GM11168 (cell line): Measurements from ENCODE around the gene ZNF383.
"Not testable (repeated sequence)": the region's sequence is repeated elsewhere in the genome, so short reads cannot be mapped to it uniquely, and the experiment has no call there.

Experiments
- in situ Hi-C: fragments of 300-500 bp; cut with MboI; formaldehyde crosslinking; loops from one replicate; pipeline ENCODE4 v1.12.0; 2022; ENCODE audit warnings: low sequenced_read_pairs; ENCODE audit not compliant: unreplicated experiment

ZNF383 gene

DNA sequence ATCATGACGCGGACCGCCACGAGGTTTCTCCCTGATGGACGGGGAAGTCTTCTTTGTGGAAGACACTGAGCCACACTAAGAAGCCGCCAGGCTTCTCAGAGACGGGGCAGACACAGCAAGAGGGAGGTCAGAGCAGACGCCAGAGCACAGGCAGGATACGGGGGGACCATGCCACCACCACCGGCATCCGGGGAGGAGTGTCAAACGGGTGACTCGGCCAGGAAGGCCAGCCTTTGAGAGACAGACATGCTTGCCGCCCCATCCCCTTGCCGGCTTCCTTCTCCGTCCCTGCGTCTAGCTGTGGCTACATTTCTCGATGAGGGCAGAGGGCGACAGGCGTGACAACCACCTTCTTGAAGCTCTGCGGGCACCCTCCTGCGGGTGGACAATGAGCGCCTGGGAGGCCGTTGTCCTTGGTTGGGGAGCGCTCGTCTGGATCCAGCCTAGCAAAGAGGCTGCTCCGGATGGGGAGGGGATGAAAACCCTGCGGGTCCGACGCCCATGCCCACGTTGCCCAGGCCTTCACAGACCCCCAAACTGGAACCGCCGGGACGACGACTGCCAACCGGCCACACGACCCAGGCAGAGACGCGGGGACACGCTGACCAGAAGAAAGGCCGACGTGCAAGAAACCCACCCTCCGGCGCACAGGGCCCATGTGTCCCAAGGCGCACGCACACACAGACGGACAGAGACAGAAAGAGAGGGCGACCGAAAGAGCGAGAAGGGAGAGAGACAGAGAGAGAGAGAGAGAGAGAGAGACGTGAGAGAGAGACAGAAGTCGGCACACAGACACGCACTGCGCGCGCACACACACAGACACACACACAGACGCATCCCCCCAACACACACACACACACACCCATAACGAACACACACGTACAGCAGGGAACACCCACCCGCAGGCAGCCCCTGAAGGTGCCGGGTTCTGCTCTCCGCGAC is 75.3 kb downstream of the ZNF383 start:
- in situ Hi-C loops = not testable (repeated sequence)

DNA sequence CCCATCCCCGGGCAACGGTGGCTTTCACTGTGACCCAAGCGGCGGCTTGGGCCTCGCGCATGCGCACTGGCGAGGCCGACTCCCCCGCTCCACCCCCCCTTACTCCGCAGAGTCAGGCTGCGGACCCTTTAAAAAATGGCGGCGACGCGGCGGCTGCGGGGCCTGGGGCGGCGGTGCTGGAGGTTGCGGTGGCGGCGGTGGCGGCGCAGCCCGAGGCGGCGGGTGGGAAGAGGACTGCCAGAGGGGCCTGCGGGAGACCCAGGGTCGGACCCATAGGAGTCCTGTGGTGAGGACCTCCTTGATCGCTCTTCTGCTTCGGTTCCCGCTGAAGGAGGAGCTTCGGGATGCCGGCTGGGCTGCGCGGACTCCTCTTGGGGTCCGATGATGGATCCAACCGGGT is 76.2 kb downstream of the ZNF383 start:
- in situ Hi-C loops = not testable (repeated sequence)
